Mesenchymal stem cell (in vitro differentiated cells and primary cell): ENCODE data around the gene EXOC3L2.

Source experiments
- DNase-seq: peaks from one replicate; pipeline ENCODE4 v3.0.0-alpha.2; 2013
- H2AFZ ChIP-seq: one replicate; pipeline ENCODE4 v1.6.1; 2013; ENCODE audit warnings: low read depth, mild to moderate bottlenecking, control low read depth, inconsistent platforms, low read length, moderate library complexity
- H2AK5ac ChIP-seq: 2 replicates; pipeline ENCODE4 v1.6.1; 2013; ENCODE audit warnings: low read length, moderate library complexity, mild to moderate bottlenecking, inconsistent platforms; ENCODE audit not compliant: severe bottlenecking
- H2BK120ac ChIP-seq: one replicate; pipeline ENCODE4 v1.6.1; 2013; ENCODE audit warnings: low read depth, mild to moderate bottlenecking, inconsistent platforms, low read length, moderate library complexity
- H2BK12ac ChIP-seq, 2 experiments: one replicate each; pipeline ENCODE4 v1.6.1; 2013; ENCODE audit warnings: inconsistent platforms in 2 of 2, low read length in 2 of 2, mild to moderate bottlenecking in 2 of 2, moderate library complexity in 2 of 2, control low read depth in 1 of 2
- H2BK15ac ChIP-seq: one replicate; pipeline ENCODE4 v1.6.1; 2013; ENCODE audit warnings: mild to moderate bottlenecking, low read depth, inconsistent platforms; ENCODE audit not compliant: poor library complexity, severe bottlenecking
- H2BK5ac ChIP-seq: 2 replicates; pipeline ENCODE4 v1.6.1; 2013; ENCODE audit warnings: low read depth, mild to moderate bottlenecking, low read length, control low read depth, inconsistent platforms; ENCODE audit not compliant: poor library complexity, severe bottlenecking
- H3K14ac ChIP-seq, 2 experiments: one replicate each; pipeline ENCODE4 v1.6.1; 2013; ENCODE audit warnings: inconsistent platforms in 2 of 2, low read length in 2 of 2, control low read depth in 1 of 2, mild to moderate bottlenecking in 1 of 2, moderate library complexity in 1 of 2
- H3K18ac ChIP-seq, 2 experiments: one replicate each; pipeline ENCODE4 v1.6.1; 2013; ENCODE audit warnings: inconsistent platforms in 2 of 2, low read length in 2 of 2, control low read depth in 1 of 2, low read depth in 1 of 2, mild to moderate bottlenecking in 1 of 2
- H3K23ac ChIP-seq, 2 experiments: one replicate each; pipeline ENCODE4 v1.6.1; 2013; ENCODE audit warnings: inconsistent platforms in 2 of 2, low read length in 2 of 2, mild to moderate bottlenecking in 2 of 2, moderate library complexity in 2 of 2, control low read depth in 1 of 2
- H3K27ac ChIP-seq: 2 replicates; pipeline ENCODE4 v1.5.1; 2013; ENCODE audit warnings: mild to moderate bottlenecking, moderate library complexity, low read length, control low read depth, inconsistent platforms; ENCODE audit not compliant: poor library complexity, severe bottlenecking
- H3K27me3 ChIP-seq, 2 experiments: 2 replicates each; pipeline versions ENCODE4 v1.6.1 to v1.7.0; 2013; ENCODE audit warnings: low read length in 2 of 2, mild to moderate bottlenecking in 2 of 2, moderate library complexity in 2 of 2, control low read depth in 1 of 2, inconsistent platforms in 1 of 2; ENCODE audit not compliant: control insufficient read depth in 1 of 2, insufficient read depth in 1 of 2
- H3K36me3 ChIP-seq, 2 experiments: 2 replicates each; pipeline versions ENCODE4 v1.6.1 to v1.7.0; 2013; ENCODE audit warnings: low read length in 2 of 2, control low read depth in 1 of 2, inconsistent platforms in 1 of 2, low read depth in 1 of 2, mild to moderate bottlenecking in 1 of 2; ENCODE audit not compliant: insufficient read depth in 2 of 2, control insufficient read depth in 1 of 2
- H3K4ac ChIP-seq, 2 experiments: one replicate each; pipeline ENCODE4 v1.6.1; 2013; ENCODE audit warnings: inconsistent platforms in 2 of 2, low read length in 2 of 2, mild to moderate bottlenecking in 2 of 2, moderate library complexity in 2 of 2, control low read depth in 1 of 2, low read depth in 1 of 2
- H3K4me1 ChIP-seq: 2 replicates; pipeline ENCODE4 v1.6.1; 2013; ENCODE audit warnings: low read depth, low read length, control low read depth; ENCODE audit not compliant: control insufficient read depth, insufficient read depth
- H3K4me2 ChIP-seq: 2 replicates; pipeline ENCODE4 v1.6.1; 2013; ENCODE audit warnings: low read length, mild to moderate bottlenecking, inconsistent platforms; ENCODE audit not compliant: poor library complexity, severe bottlenecking
- H3K4me3 ChIP-seq, 2 experiments: 2 replicates each; pipeline versions ENCODE4 v1.5.1 to v1.7.0; 2013; ENCODE audit warnings: low read length in 2 of 2, mild to moderate bottlenecking in 2 of 2, control low read depth in 1 of 2, low read depth in 1 of 2; ENCODE audit not compliant: insufficient read depth in 1 of 2
- H3K79me1 ChIP-seq: replicated peaks from 2 replicates; pipeline ENCODE4 v1.6.1; 2013; ENCODE audit warnings: mild to moderate bottlenecking, control low read depth, low read length, inconsistent platforms; ENCODE audit not compliant: poor library complexity, severe bottlenecking
- H3K9ac ChIP-seq: 2 replicates; pipeline ENCODE4 v1.7.0; 2013; ENCODE audit warnings: mild to moderate bottlenecking, low read length, moderate library complexity
- H3K9me3 ChIP-seq: 2 replicates; pipeline ENCODE4 v1.7.0; 2013; ENCODE audit warnings: mild to moderate bottlenecking, low read length; ENCODE audit not compliant: control insufficient read depth
- H4K8ac ChIP-seq: one replicate; pipeline ENCODE4 v1.6.1; 2013; ENCODE audit warnings: inconsistent platforms, mild to moderate bottlenecking, low read length, moderate library complexity
- H4K91ac ChIP-seq: one replicate; pipeline ENCODE4 v1.6.1; 2013; ENCODE audit warnings: mild to moderate bottlenecking, low read length, inconsistent platforms
- WGBS: methylation state at CpG from one replicate; pipeline ENCODE4 v1.1.7; 2013; ENCODE audit warnings: mixed read lengths; 5-methylcytosine and 5-hydroxymethylcytosine counted together

Gene EXOC3L2

GRCh38 chr19:45250216-45250831, 5.1 kb upstream of the EXOC3L2 start:
- Histone ChIP-seq H2BK120ac (no peak overlapping the region), H4K91ac (peak overlapping the region; percentile 41), H2AFZ (peak overlapping the region; percentile 81), H3K4me1 (peaks cover 34% of the 10 kb centered on the region), H3K4me2 (peak overlapping the region; percentile 69), H2AK5ac (no peak overlapping the region), H3K4ac (peak overlapping the region; percentile 17 to 67), H3K4me3 (peak overlapping the region; percentile 24 to 87), H3K27me3 (peaks cover 2 to 4% of the 10 kb centered on the region in 2 experiments), H3K18ac (peak overlapping the region in 1 of 2 experiments; percentile 71), H4K8ac (peak overlapping the region; percentile 66), H3K9ac (peak overlapping the region; percentile 91), H3K9me3 (no peaks in the 10 kb centered on the region), H3K36me3 (peaks cover 9 to 17% of the 10 kb centered on the region in 2 experiments), H2BK15ac (peak overlapping the region; percentile 44), H2BK5ac (no peak overlapping the region), H3K27ac (no peak overlapping the region), H3K23ac (no peak overlapping the region), H3K14ac (no peak overlapping the region), H3K79me1 (peaks cover 15% of the 10 kb centered on the region), H2BK12ac (peak overlapping the region in 1 of 2 experiments; percentile 69)
- no peak for DNase-seq
- WGBS = 52% methylated on average over 7 of the region's 14 CpGs

- H3K18ac ChIP-seq = no peak overlapping the region
- H3K9me3 ChIP-seq = no peaks in the 10 kb centered on the region
- no peak overlapping the region for H2BK12ac ChIP-seq
- no peak overlapping the region for H2BK5ac ChIP-seq
- no peak overlapping the region for H3K4ac ChIP-seq
- H3K23ac ChIP-seq = no peak overlapping the region
- H2BK120ac ChIP-seq = no peak overlapping the region
- peaks cover 14% of the 10 kb centered on the region for H3K79me1 ChIP-seq
- 66% methylated on average over 7 of the region's 11 CpGs for WGBS
- H3K27ac ChIP-seq = no peak overlapping the region
- H4K8ac ChIP-seq = peak overlapping the region; percentile 0
- H3K4me1 ChIP-seq = peaks cover 31% of the 10 kb centered on the region
- H3K4me3 ChIP-seq = no peak overlapping the region
- H2AK5ac ChIP-seq = no peak overlapping the region
- DNase-seq = no peak
- H3K36me3 ChIP-seq = peaks cover 5 to 11% of the 10 kb centered on the region in 2 experiments
- peak overlapping the region; percentile 62 for H2BK15ac ChIP-seq
- H4K91ac ChIP-seq = no peak overlapping the region
- no peak overlapping the region for H3K4me2 ChIP-seq
- no peak overlapping the region for H2AFZ ChIP-seq
- no peak overlapping the region for H3K9ac ChIP-seq
- no peak overlapping the region for H3K14ac ChIP-seq
- peaks cover 11 to 13% of the 10 kb centered on the region in 2 experiments for H3K27me3 ChIP-seq
These were observed 4.2 kb upstream of the EXOC3L2 start for GRCh38 chr19:45249261-45250033.

GRCh38 chr19:45247136-45247535, 1.9 kb upstream of the EXOC3L2 start:
- Histone ChIP-seq H4K8ac (no peak overlapping the region), H3K27ac (no peak overlapping the region), H3K4me1 (peaks cover 12% of the 10 kb centered on the region), H3K4me2 (no peak overlapping the region), H3K14ac (no peak overlapping the region), H3K18ac (no peak overlapping the region), H2BK120ac (no peak overlapping the region), H4K91ac (no peak overlapping the region), H3K9ac (no peak overlapping the region), H2BK5ac (no peak overlapping the region), H3K4me3 (no peak overlapping the region), H3K79me1 (no peaks in the 10 kb centered on the region), H3K9me3 (no peaks in the 10 kb centered on the region), H2BK12ac (no peak overlapping the region), H3K27me3 (peaks cover 18 to 19% of the 10 kb centered on the region in 2 experiments), H2AK5ac (no peak overlapping the region), H3K23ac (no peak overlapping the region), H3K36me3 (no peaks in the 10 kb centered on the region), H2AFZ (no peak overlapping the region), H2BK15ac (no peak overlapping the region), H3K4ac (no peak overlapping the region)
- WGBS = 96% methylated on average over 5 of the region's 8 CpGs
- no peak for DNase-seq

- no peak overlapping the region for H4K91ac ChIP-seq
- H3K4me2 ChIP-seq = no peak overlapping the region
- H3K27ac ChIP-seq = no peak overlapping the region
- no peak overlapping the region for H3K14ac ChIP-seq
- 61% methylated on average over 4 of the region's 4 CpGs for WGBS
- peaks cover 12% of the 10 kb centered on the region for H3K4me1 ChIP-seq
- H2BK15ac ChIP-seq = peak overlapping the region; percentile 74
- DNase-seq = no peak
- H4K8ac ChIP-seq = peak overlapping the region; percentile 47
- peaks cover 24 to 25% of the 10 kb centered on the region in 2 experiments for H3K27me3 ChIP-seq
- no peaks in the 10 kb centered on the region for H3K36me3 ChIP-seq
- no peak overlapping the region for H3K4ac ChIP-seq
- H2BK12ac ChIP-seq = no peak overlapping the region
- no peak overlapping the region for H3K23ac ChIP-seq
- no peak overlapping the region for H2AFZ ChIP-seq
- no peaks in the 10 kb centered on the region for H3K79me1 ChIP-seq
- no peaks in the 10 kb centered on the region for H3K9me3 ChIP-seq
- peak overlapping the region in 1 of 2 experiments; percentile 82 for H3K18ac ChIP-seq
- no peak overlapping the region for H3K9ac ChIP-seq
- no peak overlapping the region for H3K4me3 ChIP-seq
- H2AK5ac ChIP-seq = no peak overlapping the region
- no peak overlapping the region for H2BK120ac ChIP-seq
- no peak overlapping the region for H2BK5ac ChIP-seq
These were observed 619 bp upstream of the EXOC3L2 start for GRCh38 chr19:45245826-45246225.
